Suppressor macrophage (primary cell): ENCODE results near the gene PHLDB1.
A peak's percentile ranks its signal among the peaks of the same experiment; 100 is the strongest.

ENCODE experiments used
- DNase-seq, 4 experiments: peaks; one replicate each; pipeline ENCODE4 v3.0.0-alpha.2; 2020 to 2022

Gene PHLDB1

DNA sequence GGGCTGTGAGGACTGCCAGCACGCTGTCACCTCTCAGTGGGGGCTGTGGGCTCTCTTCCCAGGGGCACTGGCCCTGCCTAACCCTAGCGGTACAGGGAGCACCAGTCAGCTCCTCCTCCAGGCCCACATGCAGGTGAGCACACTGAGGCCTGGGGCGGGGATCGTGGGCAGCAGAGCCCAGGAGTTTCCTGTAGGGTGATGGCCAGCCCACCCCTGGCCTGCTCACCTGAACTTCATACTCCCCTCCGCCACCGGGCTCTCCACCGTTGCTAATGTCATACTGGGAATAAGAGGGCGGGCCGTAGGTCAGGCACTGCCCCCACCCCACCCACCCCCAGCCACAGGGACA lies 82.1 kb downstream of the PHLDB1 start:
- no peak for DNase-seq

DNA sequence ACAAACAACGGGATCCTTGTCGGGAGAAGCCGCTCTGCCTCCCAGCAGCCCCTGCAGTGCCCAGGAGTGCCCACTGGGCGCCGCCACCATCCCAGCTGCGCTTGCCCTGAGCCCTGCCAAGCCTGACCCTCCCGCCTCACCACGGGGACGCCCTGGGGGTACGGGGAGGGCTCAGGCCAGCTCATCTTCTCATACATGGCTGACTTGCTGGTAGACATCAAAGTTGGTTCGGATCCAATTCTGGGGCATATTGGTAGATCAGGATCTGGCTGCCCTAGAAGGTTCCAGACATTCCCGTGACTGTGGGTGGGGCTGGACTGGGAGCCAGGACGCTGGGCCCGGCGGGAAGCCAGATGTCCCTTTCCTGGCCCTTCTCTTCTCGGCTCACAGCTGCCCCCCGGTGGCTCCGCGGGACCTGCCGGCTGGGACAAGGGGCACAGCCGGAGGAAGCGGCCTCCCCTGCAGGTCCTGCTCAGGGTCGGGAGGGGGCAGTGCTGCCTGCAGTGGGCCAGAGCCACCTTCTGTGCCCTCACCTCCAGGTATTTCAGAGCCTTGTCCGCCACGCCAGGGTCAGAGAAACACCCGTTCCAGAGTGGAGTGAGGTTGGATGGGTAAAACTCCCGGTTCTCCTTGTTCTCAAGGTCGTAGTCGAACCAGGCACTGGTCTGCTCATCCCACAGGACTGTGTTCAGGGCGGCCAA lies 82.6 kb downstream of the PHLDB1 start:
- peak; percentile 93 to 97 (median 94) for DNase-seq

DNA sequence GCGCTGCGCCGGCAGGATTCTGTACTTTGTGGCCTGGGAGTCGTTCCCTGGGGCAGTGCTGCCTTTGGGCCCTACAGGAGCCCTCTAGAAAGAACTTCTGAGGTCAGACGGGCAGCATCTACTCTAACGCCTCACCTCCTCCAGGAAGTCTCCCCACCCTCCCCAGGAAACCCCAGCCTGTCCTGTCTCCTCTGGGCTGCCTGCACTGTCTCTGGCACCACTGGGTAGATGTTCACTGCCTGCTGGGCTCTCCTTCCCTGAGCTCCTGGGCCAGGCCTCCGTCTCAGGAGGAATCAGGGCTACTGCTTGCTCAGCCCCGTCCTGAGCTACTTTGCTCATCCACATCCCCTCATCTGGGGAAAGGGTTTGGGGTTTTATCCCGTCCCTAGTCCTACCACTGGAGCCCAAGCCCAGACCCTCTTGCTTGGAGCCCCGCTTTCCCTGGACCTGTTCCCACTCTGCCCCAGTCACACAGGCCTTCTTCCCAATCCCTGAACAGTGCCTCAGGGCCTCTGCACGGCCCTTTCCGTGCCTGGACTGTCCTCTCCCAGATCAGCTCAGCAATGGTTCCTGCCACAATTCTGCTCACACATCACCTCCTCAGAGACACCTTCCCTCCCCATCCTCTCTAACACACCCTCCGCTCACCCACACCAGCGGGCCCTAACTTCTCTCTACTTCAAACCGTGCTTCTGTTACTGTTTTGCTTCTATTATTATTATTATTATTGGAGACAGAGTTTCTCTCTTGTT lies 83.3 kb downstream of the PHLDB1 start:
- no peak for DNase-seq

DNA sequence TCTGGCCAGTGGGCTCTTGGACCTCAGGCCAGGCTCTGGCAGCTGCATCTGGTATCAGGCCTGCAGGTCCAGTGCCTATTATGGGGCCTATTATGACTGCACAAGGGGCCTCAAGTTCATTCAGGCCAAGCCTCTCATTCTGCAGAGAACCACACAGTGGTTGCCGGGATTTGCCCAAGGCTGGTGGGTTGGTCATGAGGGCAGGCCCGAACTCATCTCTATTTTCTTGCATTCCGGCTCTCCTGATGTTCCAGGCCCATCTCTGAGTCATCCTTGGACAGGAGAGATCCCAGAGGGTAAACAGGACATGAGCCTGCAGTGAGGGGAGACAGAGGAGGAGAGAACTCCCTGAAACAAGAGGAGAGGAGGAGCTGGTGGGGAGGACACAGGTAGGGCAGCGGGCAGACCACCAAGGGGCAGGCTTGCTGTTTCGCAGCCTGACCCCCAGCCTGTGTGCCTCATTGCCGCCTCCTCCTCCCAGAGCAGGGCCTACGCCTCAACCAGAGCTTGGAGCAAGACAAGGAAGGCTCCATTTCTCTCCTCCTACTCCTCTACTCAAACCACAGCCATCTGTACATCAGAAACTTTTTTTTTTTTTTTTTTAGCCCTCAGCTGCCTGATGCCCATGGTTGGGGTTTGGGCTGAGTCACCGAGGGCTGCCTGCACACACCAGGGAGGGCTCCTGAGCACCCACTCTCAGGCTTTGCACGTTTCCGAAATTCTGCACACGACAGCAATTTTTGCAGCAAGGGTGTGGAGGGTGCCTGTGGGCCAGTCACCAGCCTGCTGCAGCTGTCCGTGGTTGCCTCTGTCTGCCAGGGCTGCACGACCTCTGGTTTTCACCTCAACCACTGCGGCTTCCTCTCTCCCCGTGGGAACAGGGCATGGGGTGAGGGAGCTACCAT lies 84.8 kb downstream of the PHLDB1 start:
- DNase-seq, result peak; percentile 33 to 65 (median 62)

DNA sequence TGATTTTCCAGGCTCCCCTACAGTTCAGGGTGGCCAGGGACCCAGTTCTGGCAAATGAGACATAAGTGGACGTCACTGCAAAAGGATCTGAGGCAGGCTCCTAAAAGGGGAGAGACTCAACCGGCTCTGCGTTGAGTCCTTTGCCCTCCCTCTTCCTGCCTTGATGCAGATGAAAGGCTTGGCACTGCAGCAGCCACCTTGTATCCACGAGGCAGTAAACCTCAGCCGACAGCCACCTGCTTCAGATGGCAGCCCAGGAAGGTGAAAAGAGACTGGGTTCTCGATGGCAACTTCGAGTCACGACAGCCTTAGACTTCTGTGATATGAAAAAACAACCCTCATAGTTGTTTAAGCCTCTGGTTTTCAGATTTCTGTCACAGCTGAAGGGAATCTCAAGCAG lies 86.8 kb downstream of the PHLDB1 start:
- DNase-seq, result no peak

DNA sequence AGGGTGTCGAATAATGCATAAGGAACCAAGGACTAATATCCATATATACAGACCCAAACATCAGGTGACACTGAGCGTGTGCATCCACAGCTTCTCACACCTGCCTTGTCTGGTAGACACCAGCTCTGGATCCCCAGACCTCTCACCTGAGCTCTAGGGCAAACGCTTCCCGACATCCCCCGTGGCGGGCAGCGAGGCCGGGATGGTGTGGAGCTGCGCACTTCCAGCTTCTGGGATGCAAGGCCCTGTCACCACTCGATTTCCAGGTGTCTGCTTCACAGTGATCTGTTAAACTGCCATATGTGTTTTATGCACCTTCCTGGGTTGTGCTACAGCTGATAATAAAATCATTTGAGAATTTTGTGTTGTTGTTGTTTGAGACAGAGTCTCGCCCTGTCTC lies 87.4 kb downstream of the PHLDB1 start:
- no peak for DNase-seq

DNA sequence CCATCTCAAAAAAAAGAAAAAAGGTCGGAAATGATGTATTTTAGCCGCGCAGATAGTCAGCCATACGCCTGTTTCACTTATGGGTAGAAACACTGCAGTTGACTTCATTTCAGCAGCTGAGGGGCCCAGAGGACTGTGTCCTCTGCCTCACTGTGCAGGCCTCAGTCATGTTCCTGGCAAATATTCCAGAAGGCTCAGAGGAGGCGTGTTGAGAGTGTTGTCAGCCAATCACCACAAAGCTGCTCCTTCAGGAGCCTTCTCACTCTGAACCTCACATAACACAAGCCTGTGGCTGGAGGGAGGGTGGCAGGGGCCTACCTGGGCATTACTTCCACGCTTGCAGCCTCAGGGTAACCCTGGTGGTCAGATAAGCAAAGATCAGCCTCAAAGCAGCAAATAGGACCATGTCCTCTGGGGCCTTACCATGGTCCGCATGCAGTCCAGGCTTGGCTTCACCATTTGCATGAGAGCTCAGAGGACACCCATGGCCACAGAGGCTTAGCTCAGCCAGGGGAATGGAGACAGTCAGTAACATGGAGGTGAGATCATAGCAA lies 89.3 kb downstream of the PHLDB1 start:
- DNase-seq, result no peak

DNA sequence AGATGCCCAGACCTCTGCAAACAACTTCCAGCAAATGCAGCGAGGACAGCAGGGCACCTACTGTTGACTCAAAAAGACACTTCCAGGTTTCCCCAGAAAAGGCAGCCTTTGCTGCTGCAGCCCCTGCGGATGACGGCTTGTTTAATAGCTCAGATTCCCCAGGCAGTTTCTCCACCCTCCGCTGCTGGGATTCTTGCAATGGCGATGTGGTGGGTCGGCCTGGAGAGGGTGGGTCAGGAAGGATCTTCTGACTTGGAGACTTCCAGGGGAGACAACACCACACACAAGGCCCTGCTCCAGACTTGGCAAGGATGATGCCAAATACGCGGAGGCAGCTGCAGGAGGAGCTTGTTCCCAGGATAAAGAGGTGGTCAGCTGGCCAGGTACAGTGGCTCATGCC lies 89.9 kb downstream of the PHLDB1 start:
- DNase-seq, result no peak

DNA sequence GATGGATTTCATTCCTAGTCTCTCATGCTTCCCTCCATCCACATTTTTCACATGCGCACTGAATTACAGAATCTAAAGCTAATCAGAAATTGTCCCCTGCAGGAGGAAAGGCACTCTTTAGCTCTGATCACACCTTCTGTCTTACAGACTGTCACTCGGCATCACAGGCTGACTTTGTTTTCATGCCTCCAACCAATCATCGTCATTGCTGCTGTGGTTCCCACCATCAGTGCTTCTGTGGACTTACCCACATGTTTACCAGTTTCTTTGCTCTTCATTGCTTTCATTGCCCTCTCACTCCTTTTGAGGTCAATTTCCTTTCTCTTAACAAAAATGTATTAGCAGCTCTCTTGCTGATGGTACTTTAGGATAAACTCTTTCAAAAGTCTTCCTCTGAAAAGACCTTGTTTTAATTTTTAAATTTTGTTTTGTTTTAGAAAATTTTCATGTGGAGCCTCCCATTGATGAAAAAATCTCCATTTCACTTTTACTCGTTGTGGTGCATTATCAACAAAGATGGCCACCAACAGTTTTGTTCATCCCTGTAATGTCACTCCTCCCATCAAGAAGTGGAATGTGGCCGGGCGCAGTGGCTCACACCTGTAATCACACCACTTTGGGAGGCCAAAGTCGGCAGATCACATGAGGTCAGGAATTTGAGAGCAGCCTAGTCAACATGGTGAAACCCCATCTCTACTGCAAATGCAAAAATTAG lies 92.2 kb downstream of the PHLDB1 start:
- DNase-seq, result no peak

DNA sequence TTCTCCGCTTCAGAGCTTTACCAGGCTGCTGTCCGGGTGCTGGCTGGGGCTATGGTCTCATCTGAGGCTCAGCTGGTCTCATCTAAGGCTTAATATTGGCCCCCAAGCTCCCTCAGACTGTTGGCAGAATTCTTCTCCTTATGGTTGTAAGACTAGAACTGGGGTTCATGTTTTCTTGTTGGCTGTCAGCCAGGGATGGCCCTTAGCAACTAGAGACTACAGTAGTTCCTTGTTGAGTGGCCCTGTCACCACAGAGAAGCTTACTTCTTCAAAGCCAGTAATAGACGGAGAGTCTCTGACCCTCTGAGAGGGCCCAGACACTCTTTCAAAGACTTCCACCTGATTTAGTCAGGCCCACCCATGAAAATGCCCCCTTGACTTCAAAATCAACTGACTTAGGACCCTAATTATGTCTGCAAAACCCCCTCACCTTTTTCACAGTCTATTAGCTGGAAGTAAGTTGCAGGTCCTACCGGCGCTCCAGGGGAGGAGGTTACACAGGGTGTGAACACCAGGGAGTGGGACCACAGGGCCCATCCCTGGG lies 96.2 kb downstream of the PHLDB1 start:
- peak; percentile 89 to 96 (median 92) for DNase-seq

DNA sequence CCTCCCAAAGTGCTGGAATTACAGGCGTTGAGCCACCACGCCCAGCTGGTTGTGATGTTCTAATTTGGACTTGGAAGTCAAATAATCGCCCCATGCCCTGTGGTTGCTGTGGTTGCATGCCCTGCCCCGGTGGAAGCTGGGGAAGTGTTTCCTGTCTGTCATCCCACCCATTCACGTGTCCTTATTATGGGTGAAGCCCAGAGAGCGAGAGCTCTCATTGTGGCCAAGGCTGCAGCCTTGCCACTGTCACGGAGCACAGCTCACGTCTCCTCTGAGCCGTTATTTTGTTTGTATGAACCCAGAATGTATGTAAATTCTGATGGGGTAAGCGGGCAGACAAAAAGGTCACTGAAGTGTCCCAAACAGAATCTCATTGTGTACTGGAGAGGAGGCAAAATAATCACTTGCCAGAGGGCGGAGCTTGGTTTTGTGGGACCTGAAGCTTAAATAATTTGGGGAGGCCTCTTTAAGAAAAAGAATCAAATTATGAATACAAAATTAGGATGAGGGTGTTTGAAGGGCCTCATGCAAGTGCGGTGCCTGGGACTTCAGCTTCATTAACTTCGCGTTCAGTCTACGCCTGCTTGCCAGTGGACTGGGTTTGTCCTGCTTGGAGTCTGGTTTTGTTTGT lies 97.8 kb downstream of the PHLDB1 start:
- DNase-seq, result peak; percentile 77 to 87 (median 86)

DNA sequence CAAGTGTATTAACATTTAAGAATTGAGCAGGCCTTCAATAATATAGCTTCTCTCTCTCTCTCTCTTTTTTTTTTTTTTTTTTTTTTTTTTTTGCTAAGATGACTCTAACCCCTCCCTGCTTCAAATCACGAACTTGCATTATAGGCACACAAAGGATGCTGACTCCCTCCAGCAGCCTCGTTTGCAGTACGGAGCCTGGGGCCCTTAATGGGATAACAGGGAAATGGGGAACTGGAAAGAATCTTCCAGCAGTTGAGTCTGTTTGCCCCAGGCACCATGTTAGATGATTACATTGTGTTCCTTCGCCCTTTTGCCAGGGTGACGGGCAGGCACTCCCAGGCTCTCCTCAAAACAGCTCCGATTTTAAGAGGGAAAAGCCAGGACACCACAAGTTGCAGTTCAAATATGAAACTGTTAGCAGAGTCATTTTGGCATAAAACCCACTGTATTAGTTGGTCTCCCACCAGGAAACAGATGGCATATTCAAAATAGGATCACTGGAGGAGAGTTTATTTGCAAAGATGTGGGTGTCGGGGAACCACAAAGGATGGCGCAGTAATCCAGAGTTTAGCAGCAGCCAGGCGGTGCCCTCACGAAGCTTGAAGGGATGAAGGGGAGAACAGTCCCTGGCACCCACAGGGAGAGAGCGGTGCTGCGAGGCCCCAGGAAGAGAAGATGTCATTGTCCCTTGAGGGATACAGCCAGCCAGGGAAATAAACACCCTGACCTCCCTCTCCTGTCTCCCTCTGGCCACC lies 98.6 kb downstream of the PHLDB1 start:
- peak in 3 of 4 experiments; percentile 32 to 42 (median 37) for DNase-seq

DNA sequence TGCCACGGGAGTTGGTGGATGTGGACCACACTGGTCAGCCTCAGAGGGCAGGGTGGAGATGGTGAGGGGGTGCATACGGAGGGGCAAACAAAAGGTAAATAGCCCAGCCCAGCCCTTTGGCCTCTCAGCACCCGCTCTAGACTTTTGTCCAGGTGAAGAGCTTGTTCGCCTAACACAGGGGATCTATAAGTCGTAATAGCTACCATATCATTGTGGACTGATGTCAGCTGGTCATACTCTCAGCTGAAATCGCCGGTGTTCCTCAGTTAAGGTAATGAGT lies 99.1 kb downstream of the PHLDB1 start:
- no peak for DNase-seq
